ENCODE measurements around the gene EPB42. TPM values are rescaled to one million over a fixed set of nuclear protein-coding genes. Genes with fewer than 3 reads are reported as not detected.
"Not testable (repeated sequence)": the region's sequence is repeated elsewhere in the genome, so short reads cannot be mapped to it uniquely, and the experiment has no call there.

Gene EPB42
- total and polyA plus RNA-seq, 2 experiments from 2014 or later, result 0.57 to 1.00 TPM

GRCh38 chr15:43168192-43169107 lies 52.4 kb downstream of the EPB42 start:
- Histone ChIP-seq H3K79me2 (no peaks in the 10 kb centered on the region), H3K36me3 (replicated peaks; ENCODE audit: insufficient read depth, low read depth) (peaks cover 3% of the 10 kb centered on the region), H2AFZ (no peak overlapping the region), H3K9me3 (ENCODE audit: low read depth) (no peaks in the 10 kb centered on the region), H3K27ac (no peak overlapping the region), H3K4me3 (no peak overlapping the region), H3K4me2 (no peak overlapping the region), H3K4me1 (ENCODE audit: insufficient read depth) (no peaks in the 10 kb centered on the region), H3K9me2 (replicated peaks; ENCODE audit: insufficient read depth) (no peaks in the 10 kb centered on the region), H3K27me3 (no peaks in the 10 kb centered on the region), H4K20me1 (ENCODE audit: insufficient read depth, poor library complexity, severe bottlenecking) (no peaks in the 10 kb centered on the region)
- TF ChIP-seq CTCF (IDR thresholded peaks at IDR 0.05; ENCODE audit: poor library complexity), result no peak
- no peak for TF ChIP-seq EZH2phosphoT487 (IDR thresholded peaks at IDR 0.05; ENCODE audit: low read depth, severe bottlenecking, unreplicated experiment)
- no peak for TF ChIP-seq EZH2 (IDR thresholded peaks at IDR 0.05; ENCODE audit: borderline replicate concordance)
- DNase-seq (ENCODE audit: low spot score), result no peak
- 73% methylated on average over 2 of the region's 2 CpGs for WGBS (ENCODE audit: low lambda C conversion rate, missing lambda C conversion rate)

GRCh38 chr15:43167261-43167660 lies 53.6 kb downstream of the EPB42 start:
- H3K9me2 ChIP-seq (replicated peaks; ENCODE audit: insufficient read depth); H3K36me3 ChIP-seq (replicated peaks; ENCODE audit: insufficient read depth, low read depth): not testable (repeated sequence)
- 89% methylated on average over 5 of the region's 28 CpGs for WGBS (ENCODE audit: low lambda C conversion rate, missing lambda C conversion rate)

GRCh38 chr15:43165801-43166325 lies 55.0 kb downstream of the EPB42 start:
- H3K79me2 ChIP-seq, result no peaks in the 10 kb centered on the region
- H3K9me2 ChIP-seq (replicated peaks; ENCODE audit: insufficient read depth), result no peaks in the 10 kb centered on the region
- peaks cover 3% of the 10 kb centered on the region for H3K36me3 ChIP-seq (replicated peaks; ENCODE audit: insufficient read depth, low read depth)
- H4K20me1 ChIP-seq (ENCODE audit: insufficient read depth, poor library complexity, severe bottlenecking), result no peaks in the 10 kb centered on the region
- H3K9me3 ChIP-seq (ENCODE audit: low read depth), result no peaks in the 10 kb centered on the region
- no peaks in the 10 kb centered on the region for H3K27me3 ChIP-seq
- H3K4me1 ChIP-seq (ENCODE audit: insufficient read depth), result no peaks in the 10 kb centered on the region
- TF ChIP-seq EZH2phosphoT487 (IDR thresholded peaks at IDR 0.05; ENCODE audit: low read depth, severe bottlenecking, unreplicated experiment) (no peak), EZH2 (IDR thresholded peaks at IDR 0.05; ENCODE audit: borderline replicate concordance) (no peak), CTCF (IDR thresholded peaks at IDR 0.05; ENCODE audit: poor library complexity) (no peak)
- H3K27ac ChIP-seq, result no peak overlapping the region
- H3K4me3 ChIP-seq, result no peak overlapping the region
- WGBS (ENCODE audit: low lambda C conversion rate, missing lambda C conversion rate), result 89% methylated on average over 2 of the region's 2 CpGs
- no peak overlapping the region for H2AFZ ChIP-seq
- H3K4me2 ChIP-seq, result no peak overlapping the region
- no peak for DNase-seq (ENCODE audit: low spot score)

More at GRCh38 chr15:43167261-43167660, 53.6 kb downstream of the EPB42 start:
- not testable (repeated sequence) for H3K4me2 ChIP-seq; DNase-seq (ENCODE audit: low spot score); H3K27me3 ChIP-seq; H3K4me3 ChIP-seq; H3K9me3 ChIP-seq (ENCODE audit: low read depth); H4K20me1 ChIP-seq (ENCODE audit: insufficient read depth, poor library complexity, severe bottlenecking); H3K27ac ChIP-seq; H3K4me1 ChIP-seq (ENCODE audit: insufficient read depth); H3K79me2 ChIP-seq; H2AFZ ChIP-seq

- TF ChIP-seq EZH2phosphoT487 (IDR thresholded peaks at IDR 0.05; ENCODE audit: low read depth, severe bottlenecking, unreplicated experiment) (no peak), CTCF (IDR thresholded peaks at IDR 0.05; ENCODE audit: poor library complexity) (no peak), EZH2 (IDR thresholded peaks at IDR 0.05; ENCODE audit: borderline replicate concordance) (no peak)
- H2AFZ ChIP-seq, result no peak overlapping the region
- H3K27ac ChIP-seq, result no peak overlapping the region
- no peaks in the 10 kb centered on the region for H3K9me3 ChIP-seq (ENCODE audit: low read depth)
- H3K27me3 ChIP-seq, result no peaks in the 10 kb centered on the region
- H3K4me1 ChIP-seq (ENCODE audit: insufficient read depth), result no peaks in the 10 kb centered on the region
- DNase-seq (ENCODE audit: low spot score), result no peak
- H3K79me2 ChIP-seq, result no peaks in the 10 kb centered on the region
- no peaks in the 10 kb centered on the region for H4K20me1 ChIP-seq (ENCODE audit: insufficient read depth, poor library complexity, severe bottlenecking)
- no peak overlapping the region for H3K4me2 ChIP-seq
- no peak overlapping the region for H3K4me3 ChIP-seq
- no peaks in the 10 kb centered on the region for H3K9me2 ChIP-seq (replicated peaks; ENCODE audit: insufficient read depth)
- no peaks in the 10 kb centered on the region for H3K36me3 ChIP-seq (replicated peaks; ENCODE audit: insufficient read depth, low read depth)
Observed at GRCh38 chr15:43153269-43153668, 67.5 kb downstream of the EPB42 start.
